ENCODE data around the gene CACNA1I.
A peak's percentile ranks its signal among the peaks of the same experiment; 100 is the strongest.
"Not testable (repeated sequence)": the region's sequence is repeated elsewhere in the genome, so short reads cannot be mapped to it uniquely, and the experiment has no call there.

The CACNA1I gene

GRCh38 chr22:39570665-39571064 is at the start of gene CACNA1I:
Gene CACNA1I, plus strand, starts transcription at chr22:39570753. Its CDS starts 0 bp downstream, at chr22:39570753.
- no peak for DNase-seq (ENCODE audit: low spot score)

- not testable (repeated sequence) for DNase-seq (ENCODE audit: low spot score)
Observed at GRCh38 chr22:39521106-39521885, 49.3 kb upstream of the CACNA1I start.

GRCh38 chr22:39522091-39522490 is 48.5 kb upstream of the CACNA1I start:
- not testable (repeated sequence) for DNase-seq (ENCODE audit: low spot score)

GRCh38 chr22:39522567-39523300 is 47.8 kb upstream of the CACNA1I start:
- DNase-seq (ENCODE audit: low spot score): no peak

- DNase-seq (ENCODE audit: low spot score): no peak
Observed at GRCh38 chr22:39524089-39524752, 46.3 kb upstream of the CACNA1I start.

- DNase-seq (ENCODE audit: low spot score): no peak
Observed at GRCh38 chr22:39524753-39525657, 45.5 kb upstream of the CACNA1I start.

- no peak for DNase-seq (ENCODE audit: low spot score)
Observed at GRCh38 chr22:39525658-39525975, 44.9 kb upstream of the CACNA1I start.

GRCh38 chr22:39526736-39527171 is 43.8 kb upstream of the CACNA1I start:
- no peak for DNase-seq (ENCODE audit: low spot score)

GRCh38 chr22:39527481-39527961 is 43.0 kb upstream of the CACNA1I start:
- DNase-seq (ENCODE audit: low spot score): no peak

GRCh38 chr22:39528080-39528661 is 42.4 kb upstream of the CACNA1I start:
- no peak for DNase-seq (ENCODE audit: low spot score)

- peak; percentile 80 for DNase-seq (ENCODE audit: low spot score)
Observed at GRCh38 chr22:39528681-39529486, 41.7 kb upstream of the CACNA1I start.

- no peak for DNase-seq (ENCODE audit: low spot score)
Observed at GRCh38 chr22:39529487-39529851, 41.1 kb upstream of the CACNA1I start.

- no peak for DNase-seq (ENCODE audit: low spot score)
Observed at GRCh38 chr22:39530116-39530515, 40.4 kb upstream of the CACNA1I start.

- peak; percentile 35 for DNase-seq (ENCODE audit: low spot score)
Observed at GRCh38 chr22:39530692-39531331, 39.7 kb upstream of the CACNA1I start.

GRCh38 chr22:39532215-39533073 is 38.1 kb upstream of the CACNA1I start, which contains the start of gene RPS19BP1:
Gene RPS19BP1, minus strand, starts transcription at chr22:39532748. Its CDS starts 10 bp downstream, at chr22:39532738.
- DNase-seq (ENCODE audit: low spot score): peak; percentile 89

- DNase-seq (ENCODE audit: low spot score): no peak
Observed at GRCh38 chr22:39534092-39534506, 36.5 kb upstream of the CACNA1I start.

- DNase-seq (ENCODE audit: low spot score): peak; percentile 92
Observed at GRCh38 chr22:39534591-39535356, 35.8 kb upstream of the CACNA1I start.

GRCh38 chr22:39535357-39535725 is 35.2 kb upstream of the CACNA1I start:
- DNase-seq (ENCODE audit: low spot score): peak; percentile 50
